HepG2 (cell line): ENCODE measurements around the gene CHADL. TPM values are rescaled to one million over a fixed set of nuclear protein-coding genes. Genes with fewer than 3 reads are reported as not detected.

ENCODE experiments used
- AGO1 ChIP-seq: fragments of 200-400 bp; formaldehyde crosslinking; IDR thresholded peaks from 2 replicates; pipeline ENCODE4 v1.6.1; 2017; ENCODE audit warnings: mild to moderate bottlenecking, low read depth, low read length, moderate library complexity; ENCODE audit not compliant: poor library complexity, severe bottlenecking
- CERS6 ChIP-seq: sonication (generic); formaldehyde crosslinking; IDR thresholded peaks from 2 replicates; pipeline ENCODE4 v1.5.0; 2020; ENCODE audit warnings: missing genetic modification reagents
- FOXA1 ChIP-seq, 2 experiments: fragments of 450-650 bp in 1 of 2; sonication (generic) in 1 of 2; formaldehyde crosslinking in 1 of 2; IDR thresholded peaks; 2 replicates each; pipeline versions ENCODE4 v1.4.0 to v1.6.1; 2016 to 2020; ENCODE audit warnings: missing genetic modification reagents in 1 of 2
- GABPA ChIP-seq, 2 experiments: IDR thresholded peaks; 2 replicates each; pipeline ENCODE4 v1.6.1; 2011 to 2016; ENCODE audit warnings: low read depth in 2 of 2, low read length in 1 of 2, missing biosample characterization in 1 of 2, missing genetic modification characterization in 1 of 2
- GRHL1 ChIP-seq: sonication (generic); formaldehyde crosslinking; conservative IDR thresholded peaks from 2 replicates; pipeline ENCODE4 v1.8.0; 2022; ENCODE audit warnings: missing genetic modification reagents
- MZF1 ChIP-seq: sonication (generic); formaldehyde crosslinking; IDR thresholded peaks from 2 replicates; pipeline ENCODE4 v1.8.1; 2023; ENCODE audit warnings: mild to moderate bottlenecking, missing genetic modification reagents, borderline replicate concordance
- NFIC ChIP-seq: IDR thresholded peaks from 2 replicates; pipeline ENCODE4 v1.6.1; 2012; ENCODE audit warnings: mild to moderate bottlenecking, low read length, inconsistent platforms
- NRL ChIP-seq: sonication (generic); formaldehyde crosslinking; IDR thresholded peaks from 2 replicates; pipeline ENCODE4 v1.5.0; 2020; ENCODE audit warnings: missing genetic modification reagents, mild to moderate bottlenecking, moderate library complexity, borderline replicate concordance
- PHF21A ChIP-seq: sonication (generic); formaldehyde crosslinking; IDR thresholded peaks from 2 replicates; pipeline ENCODE4 v1.5.0; 2020; ENCODE audit warnings: mild to moderate bottlenecking, missing genetic modification reagents
- SP1 ChIP-seq, 2 experiments: fragments of 450-650 bp in 1 of 2; sonication (generic) in 1 of 2; formaldehyde crosslinking in 1 of 2; IDR thresholded peaks; 2 replicates each; pipeline versions ENCODE4 v1.4.0 to v1.6.1; 2016 to 2020; ENCODE audit warnings: missing genetic modification reagents in 1 of 2
- TBP ChIP-seq: sonication (generic); formaldehyde crosslinking; IDR thresholded peaks from 2 replicates; pipeline ENCODE4 v1.5.0; 2020; ENCODE audit warnings: missing genetic modification reagents
- TGIF2 ChIP-seq: IDR thresholded peaks from 2 replicates; pipeline ENCODE4 v1.6.1; 2016; ENCODE audit warnings: control low read depth, missing compliant biosample characterization
- ZBTB26 ChIP-seq: IDR thresholded peaks from 2 replicates; pipeline ENCODE4 v1.6.1; 2016; ENCODE audit warnings: missing compliant biosample characterization, missing genetic modification reagents, borderline replicate concordance
- ZFP91 ChIP-seq: sonication (generic); formaldehyde crosslinking; IDR thresholded peaks from 2 replicates; pipeline ENCODE4 v1.9.0; 2022; ENCODE audit warnings: missing genetic modification reagents, mild to moderate bottlenecking, borderline replicate concordance
- ZFX ChIP-seq: sonication (generic); formaldehyde crosslinking; IDR thresholded peaks from 2 replicates; pipeline ENCODE4 v1.4.0; 2020; ENCODE audit warnings: mild to moderate bottlenecking, low read depth, missing genetic modification reagents, moderate library complexity
- ZKSCAN5 ChIP-seq: sonication (generic); formaldehyde crosslinking; IDR thresholded peaks from 2 replicates; pipeline ENCODE4 v1.5.1; 2020; ENCODE audit warnings: mild to moderate bottlenecking, missing genetic modification reagents
- ZNF274 ChIP-seq: sonication (generic); formaldehyde crosslinking; IDR thresholded peaks from 2 replicates; pipeline ENCODE4 v1.5.1; 2020; ENCODE audit warnings: mild to moderate bottlenecking, missing genetic modification reagents
- ZNF451 ChIP-seq: sonication (generic); formaldehyde crosslinking; IDR thresholded peaks from 2 replicates; pipeline ENCODE4 v1.5.0; 2020; ENCODE audit warnings: mild to moderate bottlenecking, missing genetic modification reagents
- ZNF501 ChIP-seq: sonication (generic); formaldehyde crosslinking; IDR thresholded peaks from 2 replicates; pipeline ENCODE4 v1.5.1; 2020; ENCODE audit warnings: mild to moderate bottlenecking, moderate library complexity, missing genetic modification reagents
- ZNF878 ChIP-seq: sonication (generic); formaldehyde crosslinking; IDR thresholded peaks from 2 replicates; pipeline ENCODE4 v1.8.1; 2023; ENCODE audit warnings: mild to moderate bottlenecking, missing genetic modification reagents, moderate library complexity
- ZNF883 ChIP-seq: sonication (generic); formaldehyde crosslinking; IDR thresholded peaks from 2 replicates; pipeline ENCODE4 v1.5.1; 2020; ENCODE audit warnings: mild to moderate bottlenecking, missing genetic modification reagents; ENCODE audit errors: not compliant biosample characterization
- polyA plus RNA-seq, 8 experiments: library from polyadenylated mRNA; depleted of rRNA in 3 of 8; stranded (reverse) in 7 of 8; unstranded in 1 of 8; fragments of >200 nt; fragmentation: Illumina TruSeq in 4 of 8; extraction: Trizol in 4 of 8; gene quantifications; 2 replicates each; pipeline versions ENCODE4 v1.2.1 to v1.2.3, GENCODE V29; 2011 to 2016; ENCODE audit warnings: low read depth in 4 of 8, missing spikeins in 1 of 8, mixed read lengths in 1 of 8; ENCODE audit not compliant: insufficient read depth in 1 of 8
- total RNA-seq, 5 experiments: library from RNA; depleted of rRNA; stranded (reverse); fragments of >200 nt; fragmentation: Illumina TruSeq; extraction: Trizol; gene quantifications; 2 replicates each; pipeline ENCODE4 v1.2.3, GENCODE V29; 2016; ENCODE audit warnings: low read depth in 1 of 5

CHADL gene
- total and polyA plus RNA-seq, 2 of the 13 experiments (the other 11 are each of a cell fraction or from before 2014, with no cell fraction given): 2.8 to 8.1 TPM

GRCh38 chr22:41240377-41241132, at the start of gene CHADL (continued):
- TF ChIP-seq AGO1 (no peak), GRHL1 (CRISPR knock-in tag) (no peak), TGIF2 (CRISPR knock-in tag) (no peak), CERS6 (CRISPR knock-in tag) (no peak), NFIC (no peak), ZFX (CRISPR knock-in tag) (peak; percentile 90), ZNF501 (CRISPR knock-in tag) (peak; percentile 26; the same call in 1 of the 2 replicates), ZNF451 (CRISPR knock-in tag) (peak; percentile 55; the same call in 1 of the 2 replicates), ZNF878 (CRISPR knock-in tag) (no peak), ZNF274 (CRISPR knock-in tag) (peak; percentile 31; the same call in 1 of the 2 replicates), FOXA1 (IDR thresholded peaks at IDR 0.05) (no peak), FOXA1 (CRISPR knock-in tag; IDR thresholded peaks at IDR 0.05) (no peak), MZF1 (no peak), ZFP91 (CRISPR knock-in tag) (peak; percentile 59; the same call in 1 of the 2 replicates), ZKSCAN5 (CRISPR knock-in tag) (no peak; the same call in 1 of the 2 replicates), NRL (CRISPR knock-in tag) (0 out of 2 replicates have a peak, but pooled peaks have one; percentile 21), TBP (CRISPR knock-in tag) (no peak), SP1 (IDR thresholded peaks at IDR 0.05) (no peak), SP1 (CRISPR knock-in tag; IDR thresholded peaks at IDR 0.05) (peak; percentile 19), PHF21A (CRISPR knock-in tag) (peak; percentile 24; the same call in 1 of the 2 replicates), GABPA (IDR thresholded peaks at IDR 0.05; ENCODE audit: low read depth, low read length) (no peak), GABPA (CRISPR knock-in tag; IDR thresholded peaks at IDR 0.05; ENCODE audit: low read depth) (no peak; the same call in 1 of the 2 replicates), ZNF883 (CRISPR knock-in tag) (peak; percentile 61), ZBTB26 (no peak)
